SHP77 (cell line): ENCODE data around the gene PLSCR4.
"Not testable (repeated sequence)": the region's sequence is repeated elsewhere in the genome, so short reads cannot be mapped to it uniquely, and the experiment has no call there.

ENCODE experiments used
- DNase-seq, 2 experiments: peaks; one replicate each; lab custom pipeline; 2025; lab: John Stamatoyannopoulos, UW

PLSCR4 gene

GRCh38 chr3:146247911-146248310 is 3.0 kb downstream of the PLSCR4 start:
- DNase-seq = no peak

GRCh38 chr3:146246526-146246925 is 4.4 kb downstream of the PLSCR4 start:
- DNase-seq = no peak

- DNase-seq = no peak
Observed at GRCh38 chr3:146243559-146243958, 7.3 kb downstream of the PLSCR4 start.

- no peak for DNase-seq
Observed at GRCh38 chr3:146241523-146242240, 9.2 kb downstream of the PLSCR4 start.

GRCh38 chr3:146233487-146233886 is 17.4 kb downstream of the PLSCR4 start:
- DNase-seq = no peak

- DNase-seq = no peak
Observed at GRCh38 chr3:146227486-146227885, 23.4 kb downstream of the PLSCR4 start.

- DNase-seq = no peak
Observed at GRCh38 chr3:146226881-146227280, 24.0 kb downstream of the PLSCR4 start.

GRCh38 chr3:146225458-146225857 is 25.4 kb downstream of the PLSCR4 start:
- DNase-seq = not testable (repeated sequence)

- no peak for DNase-seq
Observed at GRCh38 chr3:146223401-146224373, 27.2 kb downstream of the PLSCR4 start.

GRCh38 chr3:146222204-146223046 is 28.5 kb downstream of the PLSCR4 start:
- DNase-seq = peak in 1 of 2 experiments; percentile 55

GRCh38 chr3:146221276-146221675 is 29.6 kb downstream of the PLSCR4 start:
- DNase-seq = no peak

- DNase-seq = no peak
Observed at GRCh38 chr3:146218880-146219866, 31.7 kb downstream of the PLSCR4 start.

GRCh38 chr3:146217324-146217723 is 33.6 kb downstream of the PLSCR4 start:
- DNase-seq = no peak

- no peak for DNase-seq
Observed at GRCh38 chr3:146214493-146214892, 36.4 kb downstream of the PLSCR4 start.

GRCh38 chr3:146209371-146209770 is 41.5 kb downstream of the PLSCR4 start:
- DNase-seq = no peak

- no peak for DNase-seq
Observed at GRCh38 chr3:146203776-146204175, 47.1 kb downstream of the PLSCR4 start.

- no peak for DNase-seq
Observed at GRCh38 chr3:146200461-146201220, 50.3 kb downstream of the PLSCR4 start.

- no peak for DNase-seq
Observed at GRCh38 chr3:146199762-146200161, 51.1 kb downstream of the PLSCR4 start.

GRCh38 chr3:146196789-146197188 is 54.1 kb downstream of the PLSCR4 start:
- DNase-seq = no peak

- DNase-seq = no peak
Observed at GRCh38 chr3:146195605-146196004, 55.3 kb downstream of the PLSCR4 start.
